ENCODE measurements around the gene CEPT1. TPM values are rescaled to one million over a fixed set of nuclear protein-coding genes. Genes with fewer than 3 reads are reported as not detected.
"Not testable (repeated sequence)": the region's sequence is repeated elsewhere in the genome, so short reads cannot be mapped to it uniquely, and the experiment has no call there.

Gene CEPT1
- total and polyA plus RNA-seq, 2 of the 8 experiments (the other 6 are each of a cell fraction or from before 2014, with no cell fraction given): 18.5 to 28.6 TPM

- peak overlapping the region; percentile 84 for H2BK120ac ChIP-seq (replicated peaks; ENCODE audit: low read depth, low read length)
These were observed 75.3 kb downstream of the CEPT1 start for GRCh38 chr1:111215285-111215684.

More at GRCh38 chr1:111215285-111215684, 75.3 kb downstream of the CEPT1 start:
- H3K79me1 ChIP-seq (ENCODE audit: low read depth, low read length); H3K56ac ChIP-seq (replicated peaks; ENCODE audit: insufficient read length, low read depth, low read length); H3K23ac ChIP-seq (ENCODE audit: insufficient read length); H3K27me3 ChIP-seq (replicated peaks in 1 of 4; ENCODE audit: control insufficient read depth in 3 of 4, extremely low read depth in 1 of 4, insufficient read depth in 3 of 4, low read length in 3 of 4); H3K4me2 ChIP-seq (ENCODE audit: insufficient read depth in 1 of 2, low read depth in 2 of 2, low read length in 2 of 2); H3K14ac ChIP-seq (ENCODE audit: insufficient read length); H4K5ac ChIP-seq (ENCODE audit: insufficient read length, low read depth, low read length); H3K79me2 ChIP-seq (ENCODE audit: control insufficient read depth in 1 of 2, insufficient read depth in 2 of 2, low read length in 2 of 2); H4K8ac ChIP-seq (ENCODE audit: extremely low read depth, insufficient read depth, low read length); POLR2A ChIA-PET (ENCODE audit: partially characterized antibody); H3K36me3 ChIP-seq (ENCODE audit: control insufficient read depth in 2 of 4, insufficient read depth in 4 of 4, low read length in 3 of 4); H2AFZ ChIP-seq (ENCODE audit: low read length); FAIRE-seq; H4K20me1 ChIP-seq (replicated peaks in 1 of 2; ENCODE audit: control insufficient read depth in 1 of 2, insufficient read depth in 2 of 2, low read length in 2 of 2); H2BK12ac ChIP-seq (ENCODE audit: low read depth, low read length); H3K4ac ChIP-seq (replicated peaks; ENCODE audit: insufficient read length, low read depth, low read length); H3K4me1 ChIP-seq (replicated peaks in 1 of 4; ENCODE audit: control insufficient read depth in 3 of 4, insufficient read depth in 4 of 4, low read length in 3 of 4); H3K18ac ChIP-seq (ENCODE audit: extremely low read depth, low read length); DNase-seq (ENCODE audit: low read depth in 1 of 2, low spot score in 2 of 2); H2AK5ac ChIP-seq (ENCODE audit: low read depth, low read length); H3K9ac ChIP-seq (replicated peaks in 1 of 4; ENCODE audit: extremely low read depth in 1 of 4, low read depth in 3 of 4, low read length in 3 of 4); H3K4me3 ChIP-seq (ENCODE audit: extremely low read depth in 1 of 4, insufficient read depth in 2 of 4, low read depth in 3 of 4, low read length in 4 of 4); H3K23me2 ChIP-seq (ENCODE audit: low read depth, low read length); H3K9me3 ChIP-seq (ENCODE audit: insufficient read depth in 2 of 2, low read depth in 1 of 2, low read length in 1 of 2); H2BK20ac ChIP-seq (ENCODE audit: low read length); H3K27ac ChIP-seq (ENCODE audit: low read depth, low read length); H2BK15ac ChIP-seq (ENCODE audit: low read length): not testable (repeated sequence)
- peak overlapping the region; percentile 99 for H4K91ac ChIP-seq (replicated peaks; ENCODE audit: insufficient read length, low read length)
- H2BK5ac ChIP-seq (ENCODE audit: low read depth, low read length): peak overlapping the region; percentile 91; the same call in 1 of the 2 replicates
- CTCF ChIA-PET (ENCODE audit: partially characterized antibody): interaction anchor here (1.3 to 2.6 kb wide), 4 partner anchors 17 to 185 kb away, joined by 4 to 11 read pairs (median 6); no protein-coding TSS in a partner anchor
- 92% methylated on average over 2 of the region's 2 CpGs; no CpG with 5 or more reads in 1 of the 2 experiments for WGBS, 2 experiments (ENCODE audit: extremely low coverage in 1 of 2, insufficient coverage in 1 of 2, insufficient read length in 1 of 2, insufficient replicate concordance in 2 of 2, low coverage in 1 of 2, low lambda C conversion rate in 2 of 2, missing lambda C conversion rate in 1 of 2)
